B cell (primary cell): ENCODE measurements around the gene GNS. TPM values are rescaled to one million over a fixed set of nuclear protein-coding genes. Genes with fewer than 3 reads are reported as not detected.

Experiments used
- ATAC-seq: fragments of 200-7000 bp; cut with Tn5 transposase; one replicate; pipeline ENCODE4 v1.10.0; 2021; ENCODE audit warnings: low read depth, mild to moderate bottlenecking, moderate number of reproducible peaks, moderate library complexity
- CTCF ChIA-PET: fragments of 350-600 bp; sonication (Branson Sonifier 250); formaldehyde crosslinking; loops from one replicate; lab custom pipeline; 2021; ENCODE audit warnings: antibody characterized with exemption, inconsistent platforms; lab: Charles Lee
- POLR2A ChIA-PET: fragments of 350-600 bp; sonication (Branson Sonifier 250); formaldehyde crosslinking; loops from one replicate; lab custom pipeline; 2021; ENCODE audit warnings: antibody characterized with exemption; lab: Charles Lee
- DNase-seq: peaks from one replicate; pipeline ENCODE4 v3.0.0; 2013
- H2AFZ ChIP-seq: 2 replicates; pipeline ENCODE4 v1.6.1; 2012; ENCODE audit warnings: mild to moderate bottlenecking, low read depth, low read length; ENCODE audit not compliant: insufficient read depth, poor library complexity, severe bottlenecking
- H3K27ac ChIP-seq, 2 donors: 1 replicate in 1 of 2; 2 replicates in 1 of 2; pipeline ENCODE4 v1.5.1; 2012 to 2013; ENCODE audit warnings: low read length in 2 of 2, mild to moderate bottlenecking in 2 of 2, moderate library complexity in 1 of 2
- H3K27me3 ChIP-seq, 4 experiments: fragments of 200-600 bp in 1 of 4; sonication (generic) in 1 of 4; replicated peaks in 1 of 4; 1 replicate in 2 of 4; 2 replicates in 2 of 4; pipeline versions ENCODE4 v1.6.1 to v1.7.0; 2013 to 2016; ENCODE audit warnings: low read length in 3 of 4, mild to moderate bottlenecking in 2 of 4, mixed read lengths in 1 of 4, moderate library complexity in 1 of 4; ENCODE audit not compliant: insufficient read depth in 4 of 4, control insufficient read depth in 3 of 4; ENCODE audit errors: control extremely low read depth in 1 of 4
- H3K36me3 ChIP-seq, 2 experiments: replicated peaks in 1 of 2; 1 replicate in 1 of 2; 2 replicates in 1 of 2; pipeline versions ENCODE4 v1.6.1 to v1.7.1; 2013; ENCODE audit warnings: low read length in 1 of 2; ENCODE audit not compliant: insufficient read depth in 2 of 2, control insufficient read depth in 1 of 2; ENCODE audit errors: control extremely low read depth in 1 of 2, extremely low read depth in 1 of 2
- H3K4me1 ChIP-seq, 2 donors: fragments of 200-600 bp in 1 of 2; sonication (generic) in 1 of 2; 1 replicate in 1 of 2; 2 replicates in 1 of 2; pipeline versions ENCODE4 v1.5.1 to v1.6.1; 2013 to 2017; ENCODE audit warnings: low read length in 2 of 2; ENCODE audit not compliant: control insufficient read depth in 2 of 2, insufficient read depth in 2 of 2
- H3K4me2 ChIP-seq: replicated peaks from 2 replicates; pipeline ENCODE3; 2012; ENCODE audit warnings: mild to moderate bottlenecking, low read depth, low read length; ENCODE audit not compliant: poor library complexity, severe bottlenecking
- H3K4me3 ChIP-seq, 5 experiments: fragments of 200-600 bp in 1 of 5; sonication (generic) in 1 of 5; 1 replicate in 3 of 5; 2 replicates in 2 of 5; pipeline versions ENCODE4 v1.5.1 to v1.7.0; 2011 to 2016; ENCODE audit warnings: low read length in 4 of 5, mild to moderate bottlenecking in 4 of 5, low read depth in 2 of 5, control low read depth in 1 of 5, moderate library complexity in 1 of 5; ENCODE audit not compliant: insufficient read depth in 1 of 5; ENCODE audit errors: control extremely low read depth in 1 of 5, extremely low read depth in 1 of 5
- H3K79me2 ChIP-seq: fragments of 200-600 bp; sonication (generic); one replicate; pipeline ENCODE4 v1.6.0; 2016; ENCODE audit warnings: low read length; ENCODE audit not compliant: control insufficient read depth, insufficient read depth
- H3K9ac ChIP-seq: fragments of 200-600 bp; sonication (generic); 2 replicates; pipeline ENCODE4 v1.6.1; 2017; ENCODE audit warnings: mild to moderate bottlenecking, low read length, moderate library complexity
- H3K9me3 ChIP-seq, 3 donors: one replicate each; pipeline versions ENCODE4 v1.6.1 to v1.7.1; 2013; ENCODE audit warnings: low read length in 2 of 3; ENCODE audit not compliant: control insufficient read depth in 2 of 3, insufficient read depth in 1 of 3; ENCODE audit errors: control extremely low read depth in 1 of 3
- H4K20me1 ChIP-seq: 2 replicates; pipeline ENCODE4 v1.6.0; 2012; ENCODE audit warnings: mild to moderate bottlenecking, low read length; ENCODE audit not compliant: insufficient read depth, control insufficient read depth, poor library complexity, severe bottlenecking
- H3K27ac Mint-ChIP-seq: one replicate; pipeline ENCODE4 v1.8.0; 2021; ENCODE audit warnings: mixed read lengths
- H3K27me3 Mint-ChIP-seq: one replicate; pipeline ENCODE4 v1.8.0; 2021; ENCODE audit warnings: mixed read lengths
- H3K4me1 Mint-ChIP-seq: one replicate; pipeline ENCODE4 v1.8.0; 2021; ENCODE audit warnings: mixed read lengths
- H3K4me3 Mint-ChIP-seq: one replicate; pipeline ENCODE4 v1.8.0; 2021; ENCODE audit warnings: mixed read lengths
- H3K9me3 Mint-ChIP-seq: one replicate; pipeline ENCODE4 v1.8.0; 2022; ENCODE audit warnings: mixed read lengths; ENCODE audit not compliant: insufficient read depth
- CTCF ChIP-seq: fragments of 200-600 bp; IDR thresholded peaks from one replicate; pipeline ENCODE4 v1.8.0; 2022; ENCODE audit warnings: antibody characterized with exemption, mild to moderate bottlenecking
- EZH2 ChIP-seq: IDR thresholded peaks from 2 replicates; pipeline ENCODE4 v1.6.1; 2012; ENCODE audit warnings: borderline replicate concordance, low read depth, mild to moderate bottlenecking, moderate library complexity, low read length; ENCODE audit not compliant: insufficient read depth, poor library complexity, severe bottlenecking
- WGBS: methylation state at CpG from one replicate; pipeline ENCODE4 v1.1.5; 2013; ENCODE audit warnings: missing lambda C conversion rate; ENCODE audit not compliant: insufficient coverage; 5-methylcytosine and 5-hydroxymethylcytosine counted together
- intact Hi-C: fragments of 100-400 bp; cut with micrococcal nuclease; formaldehyde crosslinking; loops from one replicate; pipeline ENCODE4 v1.10.0; 2022
- polyA plus RNA-seq: library from polyadenylated mRNA; depleted of rRNA; stranded (reverse); fragments of >200 nt; gene quantifications from 2 replicates; pipeline ENCODE4 v1.2.3, GENCODE V29; 2012
- total RNA-seq, 2 donors: library from RNA; stranded (reverse); fragments of 120-200 nt in 1 of 2; gene quantifications; 1 replicate in 1 of 2; 2 replicates in 1 of 2; pipeline versions ENCODE4 v1.2.3 to v1.2.4, GENCODE V29; 2013 to 2022

The GNS gene
- total and polyA plus RNA-seq, 2 donors (not counting 1 experiment from before 2014, with no cell fraction given), result 7.0 to 26.7 TPM

DNA sequence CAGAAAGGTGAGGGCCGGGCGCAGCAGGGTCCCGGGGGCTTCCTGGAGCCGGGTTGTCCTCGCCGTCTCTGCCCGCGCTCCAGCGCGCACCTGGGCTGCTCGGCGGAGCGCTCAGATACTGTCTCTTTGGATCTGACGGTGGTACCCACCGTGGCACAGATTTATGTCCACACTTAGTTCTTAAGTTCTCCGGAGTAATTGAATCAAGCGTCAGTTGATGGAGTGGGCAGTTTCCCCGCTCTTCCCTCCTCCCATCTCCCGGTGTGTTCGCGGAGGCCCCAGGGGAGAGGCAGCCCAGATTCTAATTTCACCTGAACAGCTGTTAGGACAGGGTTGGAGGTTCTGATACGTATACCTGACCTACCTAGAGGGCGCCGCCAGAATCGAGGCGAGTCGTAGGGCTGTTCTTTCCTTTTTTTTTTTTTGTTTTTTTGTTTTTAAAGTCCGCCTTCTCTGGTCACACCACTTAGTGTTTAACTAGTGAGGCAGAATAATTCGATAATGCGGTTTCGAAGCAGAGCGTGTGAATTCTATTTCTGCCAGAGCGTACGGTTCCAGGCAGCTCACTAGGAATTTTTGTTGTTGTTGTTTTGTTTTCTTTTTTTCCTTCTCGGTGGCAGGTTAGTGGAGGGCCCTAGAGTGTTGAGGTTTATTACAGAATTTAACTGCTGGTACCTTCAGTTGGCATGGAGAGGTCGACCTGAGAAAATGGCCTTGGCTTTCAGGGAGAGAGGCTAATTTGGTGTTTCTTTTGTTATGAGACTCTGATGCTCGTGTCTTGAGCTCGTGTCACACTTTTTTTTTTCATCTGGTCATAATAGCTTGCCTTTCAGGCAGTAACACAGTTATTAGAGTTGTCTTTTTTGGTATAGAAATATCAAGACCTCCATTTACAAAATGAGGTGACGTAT, 22.3 kb upstream of the GNS start:
- peak overlapping the region; percentile 91 for H3K4me3 Mint-ChIP-seq
- intact Hi-C loops, result loop anchor here (2.0 kb wide), 2 partner anchors 15 to 23 kb away; partner anchors contain the start of gene GNS
- Histone ChIP-seq H3K9ac (peak overlapping the region; percentile 64), H3K4me1 (peaks cover 22% of the 10 kb centered on the region in 2 donors), H3K79me2 (no peaks in the 10 kb centered on the region), H3K27me3 (peaks cover 0 to 36% (median 22%) of the 10 kb centered on the region in 4 experiments), H3K36me3 (no peaks in the 10 kb centered on the region), H4K20me1 (no peaks in the 10 kb centered on the region), H3K9me3 (peaks cover 0 to 4% (median 1%) of the 10 kb centered on the region in 3 donors), H3K4me3 (peak overlapping the region; percentile 41 to 69 (median 60)), H2AFZ (peak overlapping the region; percentile 77), H3K27ac (no peak overlapping the region), H3K4me2 (peak overlapping the region; percentile 90)
- TF ChIP-seq EZH2 (peak; percentile 2), CTCF (no peak)
- peaks cover 54% of the 10 kb centered on the region for H3K27me3 Mint-ChIP-seq
- WGBS, result 8% methylated on average over 31 of the region's 39 CpGs
- ATAC-seq, result peak; percentile 44
- peak; percentile 61 for DNase-seq
- CTCF ChIA-PET, result interaction anchor here (0.7 to 3.8 kb wide), 7 partner anchors 10 to 194 kb away, joined by 3 to 30 read pairs (median 4); no protein-coding TSS in a partner anchor
- POLR2A ChIA-PET, result interaction anchor here (0.7 kb wide), 2 partner anchors 11 to 232 kb away, joined by 3 read pairs; no protein-coding TSS in a partner anchor
- no peaks in the 10 kb centered on the region for H3K9me3 Mint-ChIP-seq
- H3K4me1 Mint-ChIP-seq, result peaks cover 24% of the 10 kb centered on the region
- peak overlapping the region; percentile 51 for H3K27ac Mint-ChIP-seq
